Endodermal cell (in vitro differentiated cells): ENCODE results near the gene CCL17. TPM values are rescaled to one million over a fixed set of nuclear protein-coding genes. Genes with fewer than 3 reads are reported as not detected.
A peak's percentile ranks its signal among the peaks of the same experiment; 100 is the strongest.

Experiments
- DNase-seq: peaks from one replicate; pipeline ENCODE4 v3.0.0-alpha.2; 2017
- H3K27ac ChIP-seq: 2 replicates; pipeline ENCODE4 v1.5.1; 2013; ENCODE audit warnings: mild to moderate bottlenecking, low read depth, low read length, moderate library complexity
- H3K27me3 ChIP-seq: 2 replicates; pipeline ENCODE4 v1.6.1; 2013; ENCODE audit warnings: mild to moderate bottlenecking, low read length, moderate library complexity; ENCODE audit not compliant: insufficient read depth, control insufficient read depth, poor library complexity, severe bottlenecking
- H3K36me3 ChIP-seq: 2 replicates; pipeline ENCODE4 v1.7.0; 2013; ENCODE audit warnings: mild to moderate bottlenecking, low read length, moderate library complexity; ENCODE audit not compliant: control insufficient read depth, insufficient read depth
- H3K4me1 ChIP-seq: one replicate; pipeline ENCODE4 v1.7.0; 2013; ENCODE audit warnings: low read length; ENCODE audit not compliant: control insufficient read depth, insufficient read depth
- H3K4me3 ChIP-seq: 2 replicates; pipeline ENCODE4 v1.5.1; 2013; ENCODE audit warnings: mild to moderate bottlenecking, low read length, moderate library complexity
- H3K9ac ChIP-seq: 2 replicates; pipeline ENCODE4 v1.6.1; 2013; ENCODE audit warnings: mild to moderate bottlenecking, low read length, moderate library complexity; ENCODE audit not compliant: poor library complexity, severe bottlenecking; ENCODE audit errors: extremely low read depth
- H3K9me3 ChIP-seq: 2 replicates; pipeline ENCODE4 v1.6.1; 2013; ENCODE audit warnings: mild to moderate bottlenecking, low read length, moderate library complexity; ENCODE audit not compliant: control insufficient read depth
- H3K27ac Mint-ChIP-seq: 2 replicates; pipeline ENCODE4 v1.8.0; 2020; ENCODE audit warnings: mixed read lengths
- H3K27me3 Mint-ChIP-seq: 2 replicates; pipeline ENCODE4 v1.8.0; 2021; ENCODE audit warnings: mild to moderate bottlenecking, mixed read lengths; ENCODE audit not compliant: insufficient read depth
- H3K36me3 Mint-ChIP-seq: 2 replicates; pipeline ENCODE4 v1.8.0; 2020; ENCODE audit warnings: low read depth, mixed read lengths
- H3K4me1 Mint-ChIP-seq: 2 replicates; pipeline ENCODE4 v1.8.0; 2020; ENCODE audit warnings: mixed read lengths
- H3K4me3 Mint-ChIP-seq: 2 replicates; pipeline ENCODE4 v1.8.0; 2020; ENCODE audit warnings: mild to moderate bottlenecking, moderate library complexity, mixed read lengths
- H3K9me3 Mint-ChIP-seq: 2 replicates; pipeline ENCODE4 v1.8.0; 2020; ENCODE audit warnings: mild to moderate bottlenecking, mixed read lengths
- WGBS, 2 experiments: methylation state at CpG; one replicate each; pipeline versions ENCODE4 v1.1.5 to v1.1.7; 2013; ENCODE audit warnings: missing lambda C conversion rate in 2 of 2, mixed read lengths in 1 of 2; ENCODE audit not compliant: insufficient coverage in 1 of 2, insufficient read length in 1 of 2; 5-methylcytosine and 5-hydroxymethylcytosine counted together
- total RNA-seq, 2 donors: library from RNA; stranded (reverse); fragmentation: NEBNext Ultra II Directional in 1 of 2; extraction: Animal tissue kit (Norgen Biotek cat#: 25700) in 1 of 2; gene quantifications; 2 replicates in 1 of 2; 3 replicates in 1 of 2; pipeline ENCODE4 v1.2.1, GENCODE V29; 2021
- TF ChIP-seq, protein P1 (sequence below): fragments of 200-600 bp; sonication (generic); conservative IDR thresholded peaks from 2 replicates; pipeline ENCODE4 v1.5.0; 2021; ENCODE audit warnings: antibody characterized with exemption, mild to moderate bottlenecking

The CCL17 gene
- total RNA-seq, 2 donors from 2014 or later: not detected

DNA sequence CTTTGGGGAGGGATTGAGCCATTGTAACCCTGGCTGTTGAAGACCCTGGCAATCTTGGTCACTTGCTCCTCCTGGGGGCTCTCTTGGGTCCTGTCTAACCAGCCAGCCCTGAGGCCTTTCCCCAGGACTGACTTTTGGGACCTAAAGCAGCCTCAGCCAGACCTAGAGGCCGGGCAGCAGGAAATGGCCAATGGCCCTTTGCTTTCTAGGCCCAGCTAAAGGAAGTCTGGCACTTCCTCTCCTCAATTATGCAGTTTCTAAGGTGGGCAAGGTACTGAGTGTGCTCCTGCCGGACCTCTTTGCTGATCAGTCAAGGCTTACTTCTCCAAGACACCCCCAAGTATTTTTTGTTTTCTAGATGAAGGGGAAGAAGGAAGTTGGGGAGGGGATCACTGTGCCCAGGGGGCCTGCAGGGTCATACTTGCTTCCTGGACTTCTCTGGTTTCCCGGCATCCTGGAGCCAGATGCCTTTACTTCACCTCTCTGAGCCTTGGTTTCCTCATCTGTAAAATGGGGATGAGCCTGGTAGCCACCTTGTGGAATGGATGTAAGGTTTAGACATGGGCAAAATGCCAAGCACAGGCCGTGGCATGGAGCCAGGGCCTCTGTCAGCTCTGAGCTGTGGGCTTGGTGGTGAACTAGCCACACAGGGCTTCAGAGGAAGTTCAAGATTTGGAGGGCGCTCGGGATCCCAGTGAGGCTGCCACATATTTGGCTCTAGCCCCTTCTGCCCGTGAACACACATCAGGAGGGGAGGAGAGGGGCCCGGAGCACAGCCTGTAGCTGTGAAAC is 23.7 kb upstream of the CCL17 start:
- Mint-ChIP-seq H3K4me3 (no peak overlapping the region), H3K27ac (no peak overlapping the region), H3K36me3 (no peaks in the 10 kb centered on the region), H3K27me3 (no peaks in the 10 kb centered on the region), H3K9me3 (no peaks in the 10 kb centered on the region), H3K4me1 (no peaks in the 10 kb centered on the region)
- WGBS, 2 experiments: 87 to 98% methylated on average over 6 to 8 of the region's 8 CpGs
- Histone ChIP-seq H3K27ac (no peak overlapping the region), H3K9me3 (no peaks in the 10 kb centered on the region), H3K36me3 (no peaks in the 10 kb centered on the region), H3K4me1 (no peaks in the 10 kb centered on the region), H3K4me3 (no peak overlapping the region), H3K27me3 (no peaks in the 10 kb centered on the region), H3K9ac (no peak overlapping the region)
- no peak for DNase-seq
- TF ChIP-seq, protein P1, sequence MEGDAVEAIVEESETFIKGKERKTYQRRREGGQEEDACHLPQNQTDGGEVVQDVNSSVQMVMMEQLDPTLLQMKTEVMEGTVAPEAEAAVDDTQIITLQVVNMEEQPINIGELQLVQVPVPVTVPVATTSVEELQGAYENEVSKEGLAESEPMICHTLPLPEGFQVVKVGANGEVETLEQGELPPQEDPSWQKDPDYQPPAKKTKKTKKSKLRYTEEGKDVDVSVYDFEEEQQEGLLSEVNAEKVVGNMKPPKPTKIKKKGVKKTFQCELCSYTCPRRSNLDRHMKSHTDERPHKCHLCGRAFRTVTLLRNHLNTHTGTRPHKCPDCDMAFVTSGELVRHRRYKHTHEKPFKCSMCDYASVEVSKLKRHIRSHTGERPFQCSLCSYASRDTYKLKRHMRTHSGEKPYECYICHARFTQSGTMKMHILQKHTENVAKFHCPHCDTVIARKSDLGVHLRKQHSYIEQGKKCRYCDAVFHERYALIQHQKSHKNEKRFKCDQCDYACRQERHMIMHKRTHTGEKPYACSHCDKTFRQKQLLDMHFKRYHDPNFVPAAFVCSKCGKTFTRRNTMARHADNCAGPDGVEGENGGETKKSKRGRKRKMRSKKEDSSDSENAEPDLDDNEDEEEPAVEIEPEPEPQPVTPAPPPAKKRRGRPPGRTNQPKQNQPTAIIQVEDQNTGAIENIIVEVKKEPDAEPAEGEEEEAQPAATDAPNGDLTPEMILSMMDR: no peak

DNA sequence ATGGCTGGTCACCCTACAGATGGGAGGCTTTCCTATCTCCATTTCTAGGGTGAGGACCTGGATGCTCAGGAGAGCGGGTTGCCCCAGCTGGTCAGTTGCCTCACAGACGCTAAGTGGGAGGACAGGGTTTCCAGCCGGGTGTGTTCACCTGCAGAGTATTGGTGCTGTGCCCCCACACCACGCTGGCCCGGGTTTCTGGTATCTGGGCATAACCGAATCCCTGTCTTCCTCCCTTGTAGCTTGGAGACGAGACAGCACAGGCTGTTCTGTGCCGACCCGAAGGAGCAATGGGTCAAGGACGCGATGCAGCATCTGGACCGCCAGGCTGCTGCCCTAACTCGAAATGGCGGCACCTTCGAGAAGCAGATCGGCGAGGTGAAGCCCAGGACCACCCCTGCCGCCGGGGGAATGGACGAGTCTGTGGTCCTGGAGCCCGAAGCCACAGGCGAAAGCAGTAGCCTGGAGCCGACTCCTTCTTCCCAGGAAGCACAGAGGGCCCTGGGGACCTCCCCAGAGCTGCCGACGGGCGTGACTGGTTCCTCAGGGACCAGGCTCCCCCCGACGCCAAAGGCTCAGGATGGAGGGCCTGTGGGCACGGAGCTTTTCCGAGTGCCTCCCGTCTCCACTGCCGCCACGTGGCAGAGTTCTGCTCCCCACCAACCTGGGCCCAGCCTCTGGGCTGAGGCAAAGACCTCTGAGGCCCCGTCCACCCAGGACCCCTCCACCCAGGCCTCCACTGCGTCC is 22.6 kb upstream of the CCL17 start:
- 93% methylated on average over 28 to 35 of the region's 35 CpGs for WGBS, 2 experiments
- Mint-ChIP-seq H3K27ac (no peak overlapping the region), H3K4me1 (no peaks in the 10 kb centered on the region), H3K36me3 (no peaks in the 10 kb centered on the region), H3K4me3 (no peak overlapping the region), H3K27me3 (no peaks in the 10 kb centered on the region), H3K9me3 (no peaks in the 10 kb centered on the region)
- Histone ChIP-seq H3K27ac (no peak overlapping the region), H3K9me3 (no peaks in the 10 kb centered on the region), H3K36me3 (no peaks in the 10 kb centered on the region), H3K27me3 (no peaks in the 10 kb centered on the region), H3K9ac (no peak overlapping the region), H3K4me1 (no peaks in the 10 kb centered on the region), H3K4me3 (no peak overlapping the region)
- TF ChIP-seq, protein P1: no peak
- no peak for DNase-seq

DNA sequence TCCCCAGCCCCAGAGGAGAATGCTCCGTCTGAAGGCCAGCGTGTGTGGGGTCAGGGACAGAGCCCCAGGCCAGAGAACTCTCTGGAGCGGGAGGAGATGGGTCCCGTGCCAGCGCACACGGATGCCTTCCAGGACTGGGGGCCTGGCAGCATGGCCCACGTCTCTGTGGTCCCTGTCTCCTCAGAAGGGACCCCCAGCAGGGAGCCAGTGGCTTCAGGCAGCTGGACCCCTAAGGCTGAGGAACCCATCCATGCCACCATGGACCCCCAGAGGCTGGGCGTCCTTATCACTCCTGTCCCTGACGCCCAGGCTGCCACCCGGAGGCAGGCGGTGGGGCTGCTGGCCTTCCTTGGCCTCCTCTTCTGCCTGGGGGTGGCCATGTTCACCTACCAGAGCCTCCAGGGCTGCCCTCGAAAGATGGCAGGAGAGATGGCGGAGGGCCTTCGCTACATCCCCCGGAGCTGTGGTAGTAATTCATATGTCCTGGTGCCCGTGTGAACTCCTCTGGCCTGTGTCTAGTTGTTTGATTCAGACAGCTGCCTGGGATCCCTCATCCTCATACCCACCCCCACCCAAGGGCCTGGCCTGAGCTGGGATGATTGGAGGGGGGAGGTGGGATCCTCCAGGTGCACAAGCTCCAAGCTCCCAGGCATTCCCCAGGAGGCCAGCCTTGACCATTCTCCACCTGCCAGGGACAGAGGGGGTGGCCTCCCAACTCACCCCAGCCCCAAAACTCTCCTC is 21.9 kb upstream of the CCL17 start:
- Mint-ChIP-seq H3K36me3 (no peaks in the 10 kb centered on the region), H3K4me3 (no peak overlapping the region), H3K4me1 (no peaks in the 10 kb centered on the region), H3K27me3 (no peaks in the 10 kb centered on the region), H3K9me3 (no peaks in the 10 kb centered on the region), H3K27ac (no peak overlapping the region)
- TF ChIP-seq, protein P1: peak; percentile 48
- DNase-seq: no peak
- Histone ChIP-seq H3K9ac (no peak overlapping the region), H3K27ac (no peak overlapping the region), H3K36me3 (no peaks in the 10 kb centered on the region), H3K4me3 (no peak overlapping the region), H3K27me3 (no peaks in the 10 kb centered on the region), H3K9me3 (no peaks in the 10 kb centered on the region), H3K4me1 (no peaks in the 10 kb centered on the region)
- 94% methylated on average over 8 to 16 of the region's 16 CpGs for WGBS, 2 experiments
